H1 (cell line): ENCODE data around the gene UXT. TPM values are rescaled to one million over a fixed set of nuclear protein-coding genes. Genes with fewer than 3 reads are reported as not detected.

Experiments
- CTCF ChIA-PET: fragments of 300-600 bp; sonication (Branson Sonifier 250); formaldehyde crosslinking; loops from one replicate; lab custom pipeline; 2021; ENCODE audit not compliant: partially characterized antibody; lab: Charles Lee
- POLR2A ChIA-PET: fragments of 300-600 bp; sonication (Branson Sonifier 250); formaldehyde crosslinking; loops from one replicate; lab custom pipeline; 2021; ENCODE audit warnings: inconsistent platforms; ENCODE audit not compliant: partially characterized antibody; lab: Charles Lee
- DNase-seq, 2 experiments: peaks; one replicate each; pipeline versions ENCODE4 v3.0.0 to v3.0.0-alpha.2; 2010 to 2022; ENCODE audit warnings: low spot score in 2 of 2, low read depth in 1 of 2, mixed read lengths in 1 of 2
- FAIRE-seq: peaks from 2 replicates; lab custom pipeline; 2011; peaks lifted over from hg19 to GRCh38; lab: Jason Lieb, UNC
- H2AFZ ChIP-seq: 2 replicates; pipeline ENCODE4 v1.8.1; 2012; ENCODE audit warnings: low read length, inconsistent platforms
- H2AK5ac ChIP-seq: 2 replicates; pipeline ENCODE4 v1.6.1; 2013; ENCODE audit warnings: low read depth, low read length
- H2BK120ac ChIP-seq: replicated peaks from 2 replicates; pipeline ENCODE3; 2013; ENCODE audit warnings: low read depth, low read length, inconsistent platforms
- H2BK12ac ChIP-seq: 2 replicates; pipeline ENCODE4 v1.6.1; 2013; ENCODE audit warnings: low read depth, low read length
- H2BK15ac ChIP-seq: 2 replicates; pipeline ENCODE4 v1.6.1; 2013; ENCODE audit warnings: low read length
- H2BK20ac ChIP-seq: 2 replicates; pipeline ENCODE4 v1.6.1; 2013; ENCODE audit warnings: low read length
- H2BK5ac ChIP-seq: 2 replicates; pipeline ENCODE4 v1.6.1; 2013; ENCODE audit warnings: low read depth, low read length
- H3K14ac ChIP-seq: 2 replicates; pipeline ENCODE4 v1.6.1; 2013; ENCODE audit warnings: inconsistent platforms; ENCODE audit not compliant: insufficient read length
- H3K18ac ChIP-seq: 2 replicates; pipeline ENCODE4 v1.6.1; 2013; ENCODE audit warnings: low read length; ENCODE audit errors: extremely low read depth
- H3K23ac ChIP-seq: 2 replicates; pipeline ENCODE4 v1.6.1; 2013; ENCODE audit warnings: inconsistent platforms; ENCODE audit not compliant: insufficient read length
- H3K23me2 ChIP-seq: 2 replicates; pipeline ENCODE4 v1.6.1; 2013; ENCODE audit warnings: low read depth, low read length
- H3K27ac ChIP-seq: 2 replicates; pipeline ENCODE4 v1.6.1; 2011; ENCODE audit warnings: low read depth, low read length, inconsistent platforms
- H3K27me3 ChIP-seq, 4 experiments: replicated peaks in 1 of 4; 1 replicate in 1 of 4; 2 replicates in 3 of 4; pipeline versions ENCODE4 v1.6.1 to v1.8.1; 2011 to 2013; ENCODE audit warnings: low read length in 3 of 4, mild to moderate bottlenecking in 3 of 4, inconsistent platforms in 2 of 4, mixed read lengths in 2 of 4, moderate library complexity in 1 of 4; ENCODE audit not compliant: control insufficient read depth in 3 of 4, insufficient read depth in 3 of 4; ENCODE audit errors: extremely low read depth in 1 of 4
- H3K36me3 ChIP-seq, 4 experiments: 2 replicates each; pipeline versions ENCODE4 v1.6.1 to v1.8.1; 2011 to 2013; ENCODE audit warnings: mild to moderate bottlenecking in 4 of 4, low read length in 3 of 4, moderate library complexity in 2 of 4, control low read depth in 1 of 4, inconsistent platforms in 1 of 4; ENCODE audit not compliant: insufficient read depth in 4 of 4, control insufficient read depth in 2 of 4
- H3K4ac ChIP-seq: replicated peaks from 2 replicates; pipeline ENCODE3; 2013; ENCODE audit warnings: low read length, low read depth, mixed read lengths, inconsistent platforms; ENCODE audit not compliant: insufficient read length
- H3K4me1 ChIP-seq, 4 experiments: replicated peaks in 1 of 4; 1 replicate in 1 of 4; 2 replicates in 3 of 4; pipeline versions ENCODE4 v1.6.1 to v1.8.1; 2011 to 2013; ENCODE audit warnings: low read length in 3 of 4, inconsistent platforms in 2 of 4, mixed read lengths in 1 of 4; ENCODE audit not compliant: insufficient read depth in 4 of 4, control insufficient read depth in 3 of 4
- H3K4me2 ChIP-seq, 2 experiments: 2 replicates each; pipeline versions ENCODE4 v1.6.1 to v1.8.1; 2011 to 2013; ENCODE audit warnings: low read depth in 2 of 2, low read length in 2 of 2, control low read depth in 1 of 2, inconsistent platforms in 1 of 2, mild to moderate bottlenecking in 1 of 2; ENCODE audit not compliant: insufficient read depth in 1 of 2
- H3K4me3 ChIP-seq, 4 experiments: fragments of 200-600, 300-600 bp in 1 of 4; sonication (generic), shearing (Covaris generic), sonication (Bioruptor Twin) in 1 of 4; 2 replicates each; pipeline versions ENCODE4 v1.5.1 to v1.8.1; 2011 to 2016; ENCODE audit warnings: low read length in 4 of 4, low read depth in 3 of 4, control low read depth in 2 of 4, inconsistent platforms in 2 of 4, mild to moderate bottlenecking in 2 of 4, mixed read lengths in 1 of 4, moderate library complexity in 1 of 4; ENCODE audit not compliant: insufficient read depth in 2 of 4; ENCODE audit errors: extremely low read depth in 1 of 4
- H3K56ac ChIP-seq: replicated peaks from 2 replicates; pipeline ENCODE3; 2013; ENCODE audit warnings: low read depth, mild to moderate bottlenecking, mixed read lengths, low read length, inconsistent platforms; ENCODE audit not compliant: insufficient read length
- H3K79me1 ChIP-seq: 2 replicates; pipeline ENCODE4 v1.6.1; 2013; ENCODE audit warnings: low read depth, low read length, control low read depth
- H3K79me2 ChIP-seq, 2 experiments: 2 replicates each; pipeline versions ENCODE4 v1.6.1 to v1.8.1; 2012 to 2013; ENCODE audit warnings: low read length in 2 of 2, mild to moderate bottlenecking in 2 of 2, inconsistent platforms in 1 of 2; ENCODE audit not compliant: insufficient read depth in 2 of 2, control insufficient read depth in 1 of 2
- H3K9ac ChIP-seq, 4 experiments: replicated peaks in 1 of 4; 1 replicate in 1 of 4; 2 replicates in 3 of 4; pipeline versions ENCODE4 v1.6.1 to v1.8.1; 2011 to 2013; ENCODE audit warnings: low read depth in 3 of 4, low read length in 3 of 4, control low read depth in 2 of 4, mild to moderate bottlenecking in 2 of 4, moderate library complexity in 2 of 4, inconsistent platforms in 1 of 4; ENCODE audit errors: extremely low read depth in 1 of 4
- H3K9me3 ChIP-seq, 2 experiments: 2 replicates each; pipeline versions ENCODE4 v1.6.1 to v1.8.1; 2012 to 2013; ENCODE audit warnings: mild to moderate bottlenecking in 2 of 2, moderate library complexity in 2 of 2, control low read depth in 1 of 2, inconsistent platforms in 1 of 2, low read depth in 1 of 2, low read length in 1 of 2, mixed read lengths in 1 of 2; ENCODE audit not compliant: insufficient read depth in 2 of 2
- H4K20me1 ChIP-seq, 2 experiments: replicated peaks in 1 of 2; 2 replicates each; pipeline versions ENCODE3 to v1.8.1; 2011 to 2013; ENCODE audit warnings: inconsistent platforms in 2 of 2, low read length in 2 of 2, mild to moderate bottlenecking in 1 of 2; ENCODE audit not compliant: insufficient read depth in 2 of 2, control insufficient read depth in 1 of 2
- H4K5ac ChIP-seq: 2 replicates; pipeline ENCODE4 v1.6.1; 2013; ENCODE audit warnings: low read length, low read depth, mixed read lengths, inconsistent platforms; ENCODE audit not compliant: insufficient read length
- H4K8ac ChIP-seq: 2 replicates; pipeline ENCODE4 v1.8.0; 2013; ENCODE audit warnings: mild to moderate bottlenecking, moderate library complexity, low read length, inconsistent platforms; ENCODE audit not compliant: insufficient read depth; ENCODE audit errors: extremely low read depth
- H4K91ac ChIP-seq: replicated peaks from 2 replicates; pipeline ENCODE3; 2013; ENCODE audit warnings: low read length, mixed read lengths, inconsistent platforms; ENCODE audit not compliant: insufficient read length
- BRCA1 ChIP-seq: IDR thresholded peaks from 2 replicates; pipeline ENCODE4 v1.6.1; 2012; ENCODE audit warnings: low read depth, low read length, improper control_type of control experiment
- CHD1 ChIP-seq: IDR thresholded peaks from 2 replicates; pipeline ENCODE4 v1.6.1; 2012; ENCODE audit warnings: low read depth, low read length, improper control_type of control experiment
- CHD2 ChIP-seq: IDR thresholded peaks from 2 replicates; pipeline ENCODE4 v1.6.1; 2012; ENCODE audit warnings: low read length, improper control_type of control experiment
- CREB1 ChIP-seq: IDR thresholded peaks from 2 replicates; pipeline ENCODE4 v1.6.1; 2012; ENCODE audit warnings: inconsistent platforms
- EGR1 ChIP-seq: IDR thresholded peaks from 2 replicates; pipeline ENCODE4 v1.6.1; 2011; ENCODE audit warnings: low read depth, low read length, borderline replicate concordance
- GTF2F1 ChIP-seq: IDR thresholded peaks from 2 replicates; pipeline ENCODE4 v1.6.1; 2012; ENCODE audit warnings: low read depth, low read length, improper control_type of control experiment, borderline replicate concordance
- MAFK ChIP-seq: IDR thresholded peaks from 2 replicates; pipeline ENCODE4 v1.6.1; 2012; ENCODE audit warnings: low read depth, mild to moderate bottlenecking, improper control_type of control experiment, low read length
- POU5F1 ChIP-seq: IDR thresholded peaks from 2 replicates; pipeline ENCODE4 v1.6.1; 2011; ENCODE audit warnings: low read depth, mild to moderate bottlenecking, low read length, moderate library complexity
- RFX5 ChIP-seq: IDR thresholded peaks from 2 replicates; pipeline ENCODE4 v1.6.1; 2011; ENCODE audit warnings: low read depth, low read length, improper control_type of control experiment, borderline replicate concordance
- SIN3A ChIP-seq, 2 experiments: IDR thresholded peaks in 1 of 2; conservative IDR thresholded peaks in 1 of 2; 2 replicates each; pipeline ENCODE4 v1.6.1; 2011 to 2012; ENCODE audit warnings: low read length in 2 of 2, improper control_type of control experiment in 1 of 2, low read depth in 1 of 2, mild to moderate bottlenecking in 1 of 2
- TAF1 ChIP-seq: IDR thresholded peaks from 2 replicates; pipeline ENCODE4 v1.6.1; 2011; ENCODE audit warnings: mild to moderate bottlenecking, low read depth, low read length
- TAF7 ChIP-seq: optimal IDR thresholded peaks from 2 replicates; pipeline ENCODE3; 2011; ENCODE audit warnings: low read depth, mild to moderate bottlenecking, inconsistent platforms, low read length, moderate library complexity, borderline replicate concordance
- ZNF274 ChIP-seq: IDR thresholded peaks from 2 replicates; pipeline ENCODE4 v1.7.0; 2012; ENCODE audit warnings: low read length, borderline replicate concordance; ENCODE audit errors: extremely low read depth
- WGBS, 2 experiments: shearing (Covaris generic) in 1 of 2; methylation state at CpG; one replicate each; pipeline versions ENCODE4 v1.1.6 to v1.1.7; 2013 to 2015; ENCODE audit warnings: low lambda C conversion rate in 2 of 2, mixed read lengths in 2 of 2, inconsistent platforms in 1 of 2, low coverage in 1 of 2, missing lambda C conversion rate in 1 of 2; ENCODE audit not compliant: insufficient replicate concordance in 2 of 2, insufficient coverage in 1 of 2, insufficient read length in 1 of 2; ENCODE audit errors: extremely low coverage in 1 of 2, missing lambda C conversion rate in 1 of 2; 5-methylcytosine and 5-hydroxymethylcytosine counted together
- polyA plus RNA-seq, 7 experiments: library from polyadenylated mRNA; depleted of rRNA in 3 of 7; stranded (reverse) in 5 of 7; unstranded in 2 of 7; fragments of >200 nt in 5 of 7; fragments of 200-250 nt in 2 of 7; gene quantifications; 1 replicate in 5 of 7; 2 replicates in 1 of 7; 4 replicates in 1 of 7; pipeline versions ENCODE4 v1.2.1 to v1.2.3, GENCODE V29; 2011 to 2013; ENCODE audit warnings: missing spikeins in 2 of 7, mixed read lengths in 2 of 7
- total RNA-seq: library from RNA; stranded (reverse); fragmentation: NEBNext Ultra II Directional; extraction: Animal tissue kit (Norgen Biotek cat#: 25700); gene quantifications from 2 replicates; pipeline ENCODE4 v1.2.1, GENCODE V29; 2021
- TF ChIP-seq, protein P1 (sequence below): IDR thresholded peaks from 2 replicates; pipeline ENCODE4 v1.6.1; 2011; ENCODE audit warnings: low read length, improper control_type of control experiment

UXT gene
- total and polyA plus RNA-seq, 2 of the 8 experiments (the other 6 are each of a cell fraction or from before 2014, with no cell fraction given): 69.4 to 116 TPM

DNA sequence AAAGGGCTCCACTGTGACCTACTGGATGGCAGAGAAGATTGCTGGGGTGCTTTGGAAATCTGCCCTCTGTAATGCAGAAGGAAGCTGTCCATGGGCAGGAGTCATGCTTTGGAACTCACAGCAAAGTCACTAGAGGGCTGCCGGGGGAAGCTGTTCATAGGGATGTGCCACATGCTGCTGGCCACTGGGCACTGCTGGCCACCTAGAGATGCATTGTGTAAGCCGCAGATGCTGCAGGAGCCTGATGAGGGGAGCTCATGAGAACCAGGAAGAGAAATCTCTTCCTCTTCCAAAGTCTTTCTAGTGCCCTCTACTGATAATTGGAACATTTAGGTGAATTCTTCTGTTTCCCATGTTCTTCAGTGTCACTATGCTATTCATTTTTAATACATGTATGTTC lies 31.2 kb upstream of the UXT start:
- Histone ChIP-seq H3K56ac (no peak overlapping the region), H3K23me2 (no peaks in the 10 kb centered on the region), H3K9me3 (no peaks in the 10 kb centered on the region), H3K79me2 (no peaks in the 10 kb centered on the region), H2BK120ac (no peak overlapping the region), H2AFZ (no peak overlapping the region), H2BK5ac (no peak overlapping the region), H3K4ac (no peak overlapping the region), H3K9ac (no peak overlapping the region), H3K27me3 (no peaks in the 10 kb centered on the region), H3K79me1 (no peaks in the 10 kb centered on the region), H2BK20ac (no peak overlapping the region), H3K4me2 (no peak overlapping the region), H2BK15ac (no peak overlapping the region), H3K4me3 (no peak overlapping the region), H4K8ac (no peak overlapping the region), H3K4me1 (no peaks in the 10 kb centered on the region; a peak in 2 of 7 replicates), H3K36me3 (no peaks in the 10 kb centered on the region), H4K5ac (no peak overlapping the region), H3K23ac (no peak overlapping the region), H3K14ac (no peak overlapping the region), H4K20me1 (no peaks in the 10 kb centered on the region), H2AK5ac (no peak overlapping the region), H4K91ac (no peak overlapping the region), H3K27ac (no peak overlapping the region), H3K18ac (no peak overlapping the region), H2BK12ac (no peak overlapping the region)
- FAIRE-seq: no peak
- DNase-seq: no peak
- POLR2A ChIA-PET: no interaction called here
- CTCF ChIA-PET: interaction anchor here (0.6 kb wide), 1 partner anchor 151 kb away, joined by 3 read pairs; no protein-coding TSS in a partner anchor
- 47% methylated on average over 2 of the region's 2 CpGs; no CpG with 5 or more reads in 1 of the 2 experiments for WGBS, 2 experiments
- TF ChIP-seq TAF7 (no peak), RFX5 (no peak), POU5F1 (no peak), GTF2F1 (no peak), CHD1 (no peak), SIN3A (conservative IDR thresholded peaks at IDR 0.05 in 1 of 2, IDR thresholded peaks at IDR 0.05 in 1 of 2; ENCODE audit: low read depth in 1 of 2, low read length in 2 of 2) (no peak), ZNF274 (no peak), BRCA1 (no peak), CHD2 (no peak), MAFK (no peak), CREB1 (no peak), EGR1 (no peak), TAF1 (no peak)
- TF ChIP-seq, protein P1, sequence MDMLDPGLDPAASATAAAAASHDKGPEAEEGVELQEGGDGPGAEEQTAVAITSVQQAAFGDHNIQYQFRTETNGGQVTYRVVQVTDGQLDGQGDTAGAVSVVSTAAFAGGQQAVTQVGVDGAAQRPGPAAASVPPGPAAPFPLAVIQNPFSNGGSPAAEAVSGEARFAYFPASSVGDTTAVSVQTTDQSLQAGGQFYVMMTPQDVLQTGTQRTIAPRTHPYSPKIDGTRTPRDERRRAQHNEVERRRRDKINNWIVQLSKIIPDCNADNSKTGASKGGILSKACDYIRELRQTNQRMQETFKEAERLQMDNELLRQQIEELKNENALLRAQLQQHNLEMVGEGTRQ: no peak
